HG03354 (cell line): Measurements from ENCODE around the gene HES2.
"Not testable (repeated sequence)": the region's sequence is repeated elsewhere in the genome, so short reads cannot be mapped to it uniquely, and the experiment has no call there.

Experiments
- ATAC-seq: cut with Tn5 transposase; IDR thresholded peaks from one replicate; pipeline ENCODE4 v1.9.1; 2021; ENCODE audit warnings: mild to moderate bottlenecking; ENCODE audit not compliant: unreplicated experiment, poor library complexity, severe bottlenecking

Gene HES2

GRCh38 chr1:6419804-6420453 lies at the start of gene HES2:
TSS of gene HES2 (minus strand) at chr1:6419919. CDS start at chr1:6419820, 99 bp downstream.
- ATAC-seq = no peak

GRCh38 chr1:6468729-6469461 lies 49.2 kb upstream of the HES2 start:
- no peak for ATAC-seq

GRCh38 chr1:6467744-6468688 lies 48.3 kb upstream of the HES2 start:
- ATAC-seq = no peak

DNA sequence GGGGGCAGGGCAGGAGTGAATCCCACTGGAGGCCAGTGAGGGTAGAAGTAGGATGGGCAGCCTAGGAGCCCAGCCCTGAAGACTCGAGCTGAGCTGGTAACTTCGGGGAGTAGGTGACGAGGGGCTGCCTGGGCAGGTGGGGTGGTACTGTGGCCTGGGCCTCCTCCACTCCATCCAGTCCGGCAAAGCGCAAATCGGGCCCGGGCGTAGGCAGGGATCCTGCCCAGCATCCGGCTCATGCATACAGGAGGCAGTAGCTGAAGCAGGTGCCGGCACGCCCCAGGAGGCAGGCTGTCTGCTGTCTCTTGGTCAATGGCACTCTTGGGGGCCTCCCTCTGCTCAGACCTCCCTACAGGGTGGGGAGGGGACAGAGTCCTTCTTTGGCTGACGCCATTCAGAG lies 47.5 kb upstream of the HES2 start:
- ATAC-seq = no peak

GRCh38 chr1:6466751-6467150 lies 47.0 kb upstream of the HES2 start:
- no peak for ATAC-seq

- ATAC-seq = no peak
These were observed 46.3 kb upstream of the HES2 start, which contains the start of gene TNFRSF25 for GRCh38 chr1:6466023-6466422. TSS of gene TNFRSF25 (minus strand) at chr1:6466173. CDS start at chr1:6466107, 66 bp downstream.

- no peak for ATAC-seq
These were observed 45.8 kb upstream of the HES2 start for GRCh38 chr1:6465461-6466005.

DNA sequence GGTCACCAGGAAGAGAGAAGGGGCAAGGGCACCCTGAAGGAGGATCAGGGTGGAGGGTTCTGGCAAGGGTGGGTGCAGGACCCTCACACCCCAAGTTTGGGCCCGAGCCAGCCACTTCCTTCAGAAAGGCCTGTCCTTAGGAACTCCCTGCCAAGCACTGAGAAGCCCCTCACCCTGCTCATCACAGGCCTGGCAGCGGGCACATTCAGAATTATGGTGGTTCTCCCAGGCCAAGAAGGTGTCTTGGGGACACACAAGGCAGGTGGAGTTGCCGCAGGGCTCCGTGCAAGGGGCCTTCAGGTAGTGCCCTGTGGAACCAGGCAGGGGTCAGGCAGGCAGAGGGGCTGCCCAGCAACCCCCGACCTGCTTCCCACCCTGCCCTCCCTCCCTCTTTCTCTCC lies 45.2 kb upstream of the HES2 start:
- no peak for ATAC-seq

GRCh38 chr1:6464514-6464836 lies 44.8 kb upstream of the HES2 start:
- ATAC-seq = no peak

GRCh38 chr1:6463120-6463412 lies 43.3 kb upstream of the HES2 start:
- no peak for ATAC-seq

- ATAC-seq = no peak
These were observed 42.8 kb upstream of the HES2 start for GRCh38 chr1:6462412-6463119.

- no peak for ATAC-seq
These were observed 42.1 kb upstream of the HES2 start for GRCh38 chr1:6461538-6462411.

GRCh38 chr1:6461051-6461530 lies 41.4 kb upstream of the HES2 start:
- ATAC-seq = no peak

DNA sequence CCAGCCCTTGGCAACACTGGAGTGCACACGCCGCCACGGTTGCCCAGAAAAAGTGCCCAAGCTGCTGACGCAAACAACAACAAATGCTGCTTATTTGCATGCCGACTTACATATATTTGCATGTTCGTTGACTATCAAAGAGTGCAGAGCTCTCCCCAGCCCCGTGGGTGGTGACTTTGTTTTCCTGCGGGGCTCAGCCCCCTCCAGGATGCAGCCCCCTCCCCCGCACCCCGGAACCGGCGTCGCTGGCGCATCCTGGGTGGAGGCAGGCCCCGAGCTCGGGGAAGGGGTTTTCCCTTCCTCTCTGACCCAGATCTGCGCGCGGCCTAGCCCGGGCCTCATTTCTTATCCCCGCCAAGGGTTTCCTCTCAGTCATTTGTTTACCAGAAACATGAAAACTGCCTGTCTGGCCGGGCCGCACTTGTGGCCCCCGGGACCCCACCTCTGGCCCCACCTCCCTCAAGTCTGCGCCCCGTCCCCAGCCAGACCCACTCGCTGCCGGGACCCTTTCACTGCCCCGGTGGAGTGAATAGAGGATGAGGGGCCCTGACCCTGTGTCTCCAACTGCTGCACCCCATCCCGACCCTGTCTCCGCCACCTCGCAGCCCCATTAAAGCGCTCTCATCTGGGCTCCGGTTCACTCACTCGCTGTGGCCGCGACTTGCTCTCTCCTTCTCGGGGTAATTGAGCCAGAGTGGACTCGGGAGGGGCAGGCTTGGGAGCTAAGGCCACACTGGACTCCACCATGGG lies 40.8 kb upstream of the HES2 start:
- ATAC-seq = no peak

- no peak for ATAC-seq
These were observed 40.1 kb upstream of the HES2 start for GRCh38 chr1:6459850-6460265.

DNA sequence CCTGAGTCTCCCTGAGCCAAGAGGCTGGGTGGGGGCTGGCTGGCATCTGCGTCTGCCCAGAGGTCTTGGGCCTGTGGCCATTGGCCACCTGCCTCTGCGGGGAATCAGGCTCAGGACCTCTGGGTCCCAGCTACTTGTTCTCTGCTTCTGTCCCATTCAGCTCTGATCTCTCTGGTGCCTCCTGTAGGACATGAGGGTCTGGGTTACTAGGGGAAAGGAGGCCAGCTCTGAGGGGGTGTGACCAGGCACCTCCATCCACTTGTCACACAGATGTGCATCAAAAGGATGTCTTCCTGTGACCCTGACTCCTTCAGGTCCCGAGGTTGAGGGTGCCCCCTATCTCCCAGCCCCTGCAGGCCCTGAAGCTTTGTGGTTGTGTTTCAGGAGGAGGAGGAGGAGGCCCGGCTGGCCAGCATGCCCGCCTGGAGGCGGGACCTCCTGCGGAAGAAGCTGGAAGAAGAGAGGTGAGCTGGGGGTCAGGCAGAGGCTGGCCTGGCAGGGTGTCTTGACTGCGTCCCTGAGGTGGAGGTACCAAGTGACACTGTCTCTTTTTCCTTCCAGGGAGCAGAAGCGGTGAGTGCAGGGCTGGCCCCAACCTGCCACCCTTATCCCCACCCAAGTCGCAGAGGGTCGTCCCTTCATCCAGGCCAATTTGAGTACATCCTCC lies 37.2 kb upstream of the HES2 start:
- ATAC-seq = no peak

DNA sequence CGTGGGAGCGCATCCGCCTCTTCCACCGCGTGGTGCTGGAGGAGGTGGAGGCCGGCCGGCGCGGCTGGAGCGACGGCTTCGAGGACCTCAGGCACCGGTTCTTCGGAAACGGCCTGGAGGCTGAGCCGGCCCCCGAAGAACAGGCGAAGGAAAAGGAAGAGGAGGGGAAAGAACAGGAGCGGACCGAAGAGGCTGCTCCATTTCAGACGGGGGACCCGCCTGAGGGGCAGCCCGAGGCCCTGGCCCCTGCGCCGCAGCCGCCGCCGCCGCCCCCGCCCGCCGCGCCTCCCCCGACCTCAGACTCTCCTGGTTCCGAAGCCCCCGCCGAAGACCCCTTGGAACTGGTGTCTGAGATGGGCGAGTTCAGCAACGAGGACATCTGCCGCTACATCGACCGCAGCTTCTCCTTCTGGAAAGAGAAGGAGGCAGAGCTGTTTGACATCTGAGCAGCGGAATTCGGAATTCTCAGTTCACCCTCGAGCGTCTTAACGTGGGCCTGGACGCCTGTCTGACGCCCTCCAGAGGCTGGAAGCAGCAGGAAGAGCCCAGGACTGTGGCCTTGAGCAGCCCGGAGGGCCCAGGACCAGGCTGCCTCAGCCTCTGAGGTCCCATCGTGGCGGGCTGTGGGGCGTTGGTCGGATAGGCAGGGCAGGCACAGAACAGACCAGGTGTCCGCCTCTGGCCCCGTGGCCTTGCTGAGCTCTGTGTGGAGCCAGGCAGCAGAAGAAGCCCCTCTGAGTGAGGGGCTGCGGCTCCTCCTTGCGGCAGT lies 36.2 kb upstream of the HES2 start:
- ATAC-seq = not testable (repeated sequence)
